Activated T-helper 1 cell treated with anti-CD3 and anti-CD28 coated beads, Interleukin-12 subunit alpha, Interleukin-12 subunit beta, Interleukin-2, Interleukin-4 antibody, amounts not matched to agents 30 ng/mL and 10 ng/mL and 1 ng/mL, durations not matched to agents 14 hours and 24 hours and 36 hours (primary cell): Measurements from ENCODE around the gene RNF115. TPM values are rescaled to one million over a fixed set of nuclear protein-coding genes. Genes with fewer than 3 reads are reported as not detected.

Source experiments
- DNase-seq: peaks from one replicate; pipeline ENCODE4 v3.0.0; 2021; ENCODE audit warnings: low spot score
- H3K27ac Mint-ChIP-seq: one replicate; pipeline ENCODE4 v1.8.0; 2021; ENCODE audit warnings: mild to moderate bottlenecking, mixed read lengths
- H3K27me3 Mint-ChIP-seq: one replicate; pipeline ENCODE4 v1.8.0; 2022; ENCODE audit warnings: mild to moderate bottlenecking, moderate library complexity, mixed read lengths; ENCODE audit not compliant: insufficient read depth
- H3K36me3 Mint-ChIP-seq: one replicate; pipeline ENCODE4 v1.8.0; 2021; ENCODE audit warnings: low read depth, mixed read lengths
- H3K4me1 Mint-ChIP-seq: one replicate; pipeline ENCODE4 v1.8.0; 2021; ENCODE audit warnings: low read depth, mixed read lengths
- H3K4me3 Mint-ChIP-seq: one replicate; pipeline ENCODE4 v1.8.0; 2021; ENCODE audit warnings: mild to moderate bottlenecking, moderate library complexity, mixed read lengths
- H3K9me3 Mint-ChIP-seq: one replicate; pipeline ENCODE4 v1.8.0; 2021; ENCODE audit warnings: mixed read lengths
- intact Hi-C: fragments of 100-400 bp; cut with micrococcal nuclease; formaldehyde crosslinking; loops from one replicate; pipeline ENCODE4 v1.15.1; 2024
- total RNA-seq: library from RNA; stranded (reverse); gene quantifications from 2 replicates; pipeline ENCODE4 v1.2.3, GENCODE V29; 2022

The RNF115 gene
- total RNA-seq, 1 donor from 2014 or later = 18.8 TPM

- H3K4me1 Mint-ChIP-seq = peaks cover 5% of the 10 kb centered on the region
- DNase-seq = no peak
- H3K36me3 Mint-ChIP-seq = no peaks in the 10 kb centered on the region
- no peak overlapping the region for H3K27ac Mint-ChIP-seq
- H3K4me3 Mint-ChIP-seq = no peak overlapping the region
- H3K9me3 Mint-ChIP-seq = no peaks in the 10 kb centered on the region
- H3K27me3 Mint-ChIP-seq = peaks cover 11% of the 10 kb centered on the region
- intact Hi-C loops = no loop called here
Measured at GRCh38 chr1:145710291-145711027, 113.4 kb downstream of the RNF115 start.

GRCh38 chr1:145708063-145708462, 115.8 kb downstream of the RNF115 start:
- peaks cover 5% of the 10 kb centered on the region for H3K4me1 Mint-ChIP-seq
- no peaks in the 10 kb centered on the region for H3K9me3 Mint-ChIP-seq
- intact Hi-C loops = no loop called here
- H3K27ac Mint-ChIP-seq = no peak overlapping the region
- H3K4me3 Mint-ChIP-seq = no peak overlapping the region
- peaks cover 25% of the 10 kb centered on the region for H3K27me3 Mint-ChIP-seq
- H3K36me3 Mint-ChIP-seq = no peaks in the 10 kb centered on the region
- DNase-seq = no peak

- H3K9me3 Mint-ChIP-seq = no peaks in the 10 kb centered on the region
- no peak within 1 kb of the TSS for H3K27ac Mint-ChIP-seq
- peaks cover 25% of the 10 kb centered on the region for H3K27me3 Mint-ChIP-seq
- intact Hi-C loops = no loop called here
- H3K4me3 Mint-ChIP-seq = no peak within 1 kb of the TSS
- peaks cover 5% of the 10 kb centered on the region for H3K4me1 Mint-ChIP-seq
- DNase-seq = no peak
- H3K36me3 Mint-ChIP-seq = no peaks in the 10 kb centered on the region
Measured at GRCh38 chr1:145707183-145707867, 116.6 kb downstream of the RNF115 start, which contains the start of gene PDZK1. Gene PDZK1 (minus strand): TSS chr1:145707368. CDS start chr1:145688021, 19,347 bp downstream.

GRCh38 chr1:145706086-145706664, 117.7 kb downstream of the RNF115 start:
- Mint-ChIP-seq H3K27me3 (peaks cover 25% of the 10 kb centered on the region), H3K9me3 (no peaks in the 10 kb centered on the region), H3K4me1 (peaks cover 5% of the 10 kb centered on the region), H3K36me3 (no peaks in the 10 kb centered on the region), H3K4me3 (no peak overlapping the region), H3K27ac (no peak overlapping the region)
- no peak for DNase-seq
- intact Hi-C loops = no loop called here

- Mint-ChIP-seq H3K27ac (no peak overlapping the region), H3K4me3 (no peak overlapping the region), H3K9me3 (no peaks in the 10 kb centered on the region), H3K36me3 (no peaks in the 10 kb centered on the region), H3K4me1 (peaks cover 5% of the 10 kb centered on the region), H3K27me3 (peaks cover 28% of the 10 kb centered on the region)
- intact Hi-C loops = no loop called here
- no peak for DNase-seq
Measured at GRCh38 chr1:145705622-145706021, 118.3 kb downstream of the RNF115 start.

GRCh38 chr1:145702826-145703225, 121.1 kb downstream of the RNF115 start:
- H3K27ac Mint-ChIP-seq = no peak overlapping the region
- H3K4me3 Mint-ChIP-seq = no peak overlapping the region
- H3K27me3 Mint-ChIP-seq = peaks cover 29% of the 10 kb centered on the region
- H3K4me1 Mint-ChIP-seq = no peaks in the 10 kb centered on the region
- intact Hi-C loops = no loop called here
- no peaks in the 10 kb centered on the region for H3K36me3 Mint-ChIP-seq
- DNase-seq = no peak
- no peaks in the 10 kb centered on the region for H3K9me3 Mint-ChIP-seq

- Mint-ChIP-seq H3K27ac (no peak overlapping the region), H3K36me3 (no peaks in the 10 kb centered on the region), H3K4me1 (no peaks in the 10 kb centered on the region), H3K27me3 (peaks cover 27% of the 10 kb centered on the region), H3K4me3 (no peak overlapping the region), H3K9me3 (no peaks in the 10 kb centered on the region)
- DNase-seq = no peak
- intact Hi-C loops = no loop called here
Measured at GRCh38 chr1:145702052-145702451, 121.8 kb downstream of the RNF115 start.

GRCh38 chr1:145701306-145701862, 122.5 kb downstream of the RNF115 start:
- no peaks in the 10 kb centered on the region for H3K4me1 Mint-ChIP-seq
- intact Hi-C loops = no loop called here
- DNase-seq = no peak
- H3K36me3 Mint-ChIP-seq = no peaks in the 10 kb centered on the region
- H3K9me3 Mint-ChIP-seq = no peaks in the 10 kb centered on the region
- H3K27ac Mint-ChIP-seq = no peak overlapping the region
- H3K4me3 Mint-ChIP-seq = no peak overlapping the region
- H3K27me3 Mint-ChIP-seq = peaks cover 29% of the 10 kb centered on the region

GRCh38 chr1:145696630-145696960, 127.3 kb downstream of the RNF115 start:
- no peaks in the 10 kb centered on the region for H3K36me3 Mint-ChIP-seq
- H3K27me3 Mint-ChIP-seq = peaks cover 18% of the 10 kb centered on the region
- no peak for DNase-seq
- H3K9me3 Mint-ChIP-seq = no peaks in the 10 kb centered on the region
- no peaks in the 10 kb centered on the region for H3K4me1 Mint-ChIP-seq
- intact Hi-C loops = no loop called here
- no peak overlapping the region for H3K4me3 Mint-ChIP-seq
- no peak overlapping the region for H3K27ac Mint-ChIP-seq

- Mint-ChIP-seq H3K4me1 (peaks cover 2% of the 10 kb centered on the region), H3K27ac (no peak overlapping the region), H3K9me3 (no peaks in the 10 kb centered on the region), H3K4me3 (no peak overlapping the region), H3K27me3 (peaks cover 19% of the 10 kb centered on the region), H3K36me3 (no peaks in the 10 kb centered on the region)
- intact Hi-C loops = no loop called here
- DNase-seq = no peak
Measured at GRCh38 chr1:145695821-145696629, 127.9 kb downstream of the RNF115 start.

GRCh38 chr1:145692785-145693443, 131.0 kb downstream of the RNF115 start:
- intact Hi-C loops = no loop called here
- peaks cover 11% of the 10 kb centered on the region for H3K27me3 Mint-ChIP-seq

More at GRCh38 chr1:145692785-145693443, 131.0 kb downstream of the RNF115 start:
- H3K9me3 Mint-ChIP-seq = no peaks in the 10 kb centered on the region
- no peak overlapping the region for H3K4me3 Mint-ChIP-seq
- H3K4me1 Mint-ChIP-seq = peaks cover 23% of the 10 kb centered on the region
- H3K27ac Mint-ChIP-seq = no peak overlapping the region
- H3K36me3 Mint-ChIP-seq = no peaks in the 10 kb centered on the region
- DNase-seq = no peak
